T-cell (primary cell): Measurements from ENCODE around the gene KIF9. TPM values are rescaled to one million over a fixed set of nuclear protein-coding genes. Genes with fewer than 3 reads are reported as not detected.
"Not testable (repeated sequence)": the region's sequence is repeated elsewhere in the genome, so short reads cannot be mapped to it uniquely, and the experiment has no call there.

ENCODE experiments used
- ATAC-seq, 4 experiments: fragments of 200-7000 bp in 3 of 4; fragments of 150-1000 bp in 1 of 4; cut with Tn5 transposase; replicated peaks in 1 of 4; 1 replicate in 3 of 4; 2 replicates in 1 of 4; pipeline ENCODE4 v1.10.0; 2021; ENCODE audit warnings: moderate library complexity in 3 of 4, mild to moderate bottlenecking in 2 of 4, moderate number of reproducible peaks in 1 of 4
- CTCF ChIA-PET, 2 donors: fragments of 300-600 bp; sonication (Branson Sonifier 250); formaldehyde crosslinking; loops; one replicate each; lab custom pipeline; 2022; ENCODE audit warnings: antibody characterized with exemption in 2 of 2; lab: Charles Lee
- POLR2A ChIA-PET, 2 donors: fragments of 300-600 bp; sonication (Branson Sonifier 250); formaldehyde crosslinking; loops; one replicate each; lab custom pipeline; 2022; ENCODE audit warnings: antibody characterized with exemption in 2 of 2; lab: Charles Lee
- DNase-seq, 35 experiments: peaks; one replicate each; pipeline versions ENCODE4 v3.0.0 to v3.0.0-alpha.2; 2013 to 2023
- H3K27ac ChIP-seq: one replicate; pipeline ENCODE4 v1.5.1; 2013; ENCODE audit warnings: low read length
- H3K27me3 ChIP-seq, 2 experiments: replicated peaks in 1 of 2; 1 replicate in 1 of 2; 2 replicates in 1 of 2; pipeline versions ENCODE4 v1.6.1 to v1.7.0; 2013; ENCODE audit warnings: low read length in 1 of 2, mixed read lengths in 1 of 2; ENCODE audit not compliant: control insufficient read depth in 2 of 2, insufficient read depth in 2 of 2; ENCODE audit errors: extremely low read depth in 1 of 2
- H3K36me3 ChIP-seq, 2 donors: 1 replicate in 1 of 2; 2 replicates in 1 of 2; pipeline versions ENCODE4 v1.6.1 to v1.7.0; 2013; ENCODE audit warnings: low read length in 1 of 2; ENCODE audit not compliant: control insufficient read depth in 2 of 2, insufficient read depth in 1 of 2; ENCODE audit errors: extremely low read depth in 1 of 2
- H3K4me1 ChIP-seq, 2 experiments: 1 replicate in 1 of 2; 2 replicates in 1 of 2; pipeline versions ENCODE4 v1.6.1 to v1.7.0; 2013; ENCODE audit warnings: low read length in 2 of 2, mixed read lengths in 1 of 2; ENCODE audit not compliant: insufficient read depth in 2 of 2, control insufficient read depth in 1 of 2; ENCODE audit errors: extremely low read depth in 1 of 2
- H3K4me3 ChIP-seq, 2 donors: 1 replicate in 1 of 2; 2 replicates in 1 of 2; pipeline versions ENCODE4 v1.5.1 to v1.7.0; 2013; ENCODE audit warnings: mild to moderate bottlenecking in 2 of 2, low read length in 1 of 2, moderate library complexity in 1 of 2; ENCODE audit not compliant: control insufficient read depth in 1 of 2; ENCODE audit errors: extremely low read depth in 1 of 2
- H3K9me3 ChIP-seq: 2 replicates; pipeline ENCODE4 v1.7.0; 2013
- H3K27ac Mint-ChIP-seq, 2 donors: one replicate each; pipeline ENCODE4 v1.8.0; 2020 to 2021; ENCODE audit warnings: mild to moderate bottlenecking in 2 of 2, mixed read lengths in 2 of 2
- H3K27me3 Mint-ChIP-seq, 2 donors: one replicate each; pipeline ENCODE4 v1.8.0; 2021 to 2022; ENCODE audit warnings: mixed read lengths in 2 of 2
- H3K36me3 Mint-ChIP-seq: one replicate; pipeline ENCODE4 v1.8.0; 2021; ENCODE audit warnings: mixed read lengths
- H3K4me1 Mint-ChIP-seq, 3 donors: one replicate each; pipeline ENCODE4 v1.8.0; 2020 to 2022; ENCODE audit warnings: mixed read lengths in 3 of 3, mild to moderate bottlenecking in 1 of 3
- H3K4me3 Mint-ChIP-seq, 3 donors: one replicate each; pipeline ENCODE4 v1.8.0; 2020 to 2022; ENCODE audit warnings: mild to moderate bottlenecking in 3 of 3, mixed read lengths in 3 of 3, moderate library complexity in 3 of 3
- H3K9me3 Mint-ChIP-seq, 3 donors: one replicate each; pipeline ENCODE4 v1.8.0; 2020 to 2022; ENCODE audit warnings: mixed read lengths in 3 of 3
- WGBS: methylation state at CpG from one replicate; pipeline ENCODE4 v1.1.5; 2013; ENCODE audit warnings: missing lambda C conversion rate; ENCODE audit not compliant: insufficient coverage; 5-methylcytosine and 5-hydroxymethylcytosine counted together
- total RNA-seq, 35 experiments: library from RNA in 6 of 35; stranded (reverse) in 6 of 35; fragments of 120-200 nt in 1 of 35; gene quantifications; one replicate each; pipeline versions ENCODE4 v1.2.1 to v1.2.4 and lab custom pipeline; 2013 to 2026

KIF9 gene
- total RNA-seq, 5 donors from 2014 or later (not counting 1 experiment from before 2014, with no cell fraction given) = 2.6 to 15.2 (median 2.9) TPM

DNA sequence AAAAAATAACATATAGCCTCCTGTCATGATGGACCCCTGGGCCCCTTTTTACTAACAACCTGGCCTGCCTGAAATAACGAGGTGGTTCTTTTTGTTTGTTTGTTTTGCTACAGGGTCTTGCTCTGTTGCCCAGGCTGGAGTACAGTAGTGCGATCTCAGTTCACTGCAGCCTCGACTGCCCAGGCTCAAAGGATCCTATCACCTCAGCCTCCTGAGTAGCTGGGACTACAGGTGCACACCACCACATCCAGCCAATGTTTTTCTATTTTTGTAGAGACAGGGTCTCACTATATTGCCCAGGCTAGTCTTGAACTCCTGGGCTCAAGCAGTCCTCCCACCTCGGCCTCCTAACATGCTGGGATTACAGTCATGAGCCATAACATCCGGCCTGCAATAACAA, 76.6 kb downstream of the KIF9 start:
- not testable (repeated sequence) for H3K36me3 ChIP-seq
- CTCF ChIA-PET = interaction anchor here in 1 of 2 donors (0.6 kb wide), 1 partner anchor 69 kb away, joined by 6 read pairs; no protein-coding TSS in a partner anchor

GRCh38 chr3:47204875-47205274, 77.7 kb downstream of the KIF9 start:
- H3K4me3 ChIP-seq = no peak overlapping the region
- ATAC-seq (no peak), DNase-seq (no peak)
- H3K27ac ChIP-seq = no peak overlapping the region
- H3K4me1 Mint-ChIP-seq = no peaks in the 10 kb centered on the region
- ChIA-PET CTCF (no interaction called here), POLR2A (no interaction called here)
- H3K4me1 ChIP-seq = no peaks in the 10 kb centered on the region
- H3K4me3 Mint-ChIP-seq = no peak overlapping the region
- no peaks in the 10 kb centered on the region for H3K9me3 Mint-ChIP-seq
- no peaks in the 10 kb centered on the region for H3K27me3 Mint-ChIP-seq
- no peaks in the 10 kb centered on the region for H3K9me3 ChIP-seq
- no peaks in the 10 kb centered on the region for H3K36me3 Mint-ChIP-seq
- H3K36me3 ChIP-seq = no peaks in the 10 kb centered on the region
- no peak overlapping the region for H3K27ac Mint-ChIP-seq
- no peaks in the 10 kb centered on the region for H3K27me3 ChIP-seq

More for the DNA sequence above, 76.6 kb downstream of the KIF9 start:
- H3K36me3 Mint-ChIP-seq, H3K4me1 ChIP-seq, DNase-seq, H3K4me1 Mint-ChIP-seq, H3K4me3 ChIP-seq, H3K27me3 Mint-ChIP-seq, H3K27ac Mint-ChIP-seq, H3K4me3 Mint-ChIP-seq, POLR2A ChIA-PET, H3K9me3 Mint-ChIP-seq, H3K9me3 ChIP-seq, H3K27ac ChIP-seq, H3K27me3 ChIP-seq, ATAC-seq: not testable (repeated sequence)
- WGBS = 96% methylated on average over 4 of the region's 5 CpGs

- no CpG with 5 or more reads among the region's 3 CpGs for WGBS
- Histone ChIP-seq H3K4me1 (no peaks in the 10 kb centered on the region), H3K4me3 (no peak overlapping the region), H3K27me3 (no peaks in the 10 kb centered on the region), H3K27ac (no peak overlapping the region), H3K36me3 (no peaks in the 10 kb centered on the region), H3K9me3 (no peaks in the 10 kb centered on the region)
- Mint-ChIP-seq H3K4me3 (no peak overlapping the region), H3K27me3 (no peaks in the 10 kb centered on the region), H3K4me1 (no peaks in the 10 kb centered on the region), H3K36me3 (no peaks in the 10 kb centered on the region), H3K27ac (no peak overlapping the region), H3K9me3 (no peaks in the 10 kb centered on the region)
- CTCF ChIA-PET = no interaction called here
- DNase-seq = no peak
- ATAC-seq = no peak
- POLR2A ChIA-PET = interaction anchor here (0.6 kb wide), 2 partner anchors 23 to 109 kb away, joined by 3 to 6 read pairs; no protein-coding TSS in a partner anchor
Measured at GRCh38 chr3:47202542-47202941, 80.1 kb downstream of the KIF9 start.

DNA sequence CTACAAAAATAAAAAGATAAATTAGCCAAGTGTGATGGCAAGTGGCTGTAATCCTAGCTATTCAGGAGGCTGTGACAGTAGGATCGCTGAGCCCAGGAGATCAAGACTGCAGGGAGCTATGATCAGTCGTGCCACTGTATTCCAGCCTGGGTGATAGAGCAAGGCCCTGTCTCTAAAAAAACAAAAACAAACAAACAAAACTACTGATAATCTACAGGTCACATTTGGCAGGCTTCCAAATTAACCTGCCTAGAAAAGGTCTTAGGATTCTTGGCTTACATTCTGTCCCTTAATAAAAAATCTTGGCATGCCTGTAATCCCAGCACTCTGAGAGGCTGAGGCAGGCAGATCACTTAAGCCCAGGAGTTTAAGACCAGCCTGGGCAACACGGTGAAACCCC, 85.3 kb downstream of the KIF9 start:
- WGBS = 100% methylated on average over 1 of the region's 3 CpGs
- no peak for DNase-seq
- no peaks in the 10 kb centered on the region for H3K36me3 ChIP-seq
- no peaks in the 10 kb centered on the region for H3K4me1 ChIP-seq
- ChIA-PET POLR2A (no interaction called here), CTCF (no interaction called here)
- H3K27ac ChIP-seq = no peak overlapping the region
- Mint-ChIP-seq H3K9me3 (peaks cover 0 to 8% (median 4%) of the 10 kb centered on the region in 3 donors), H3K27me3 (no peaks in the 10 kb centered on the region), H3K4me1 (no peaks in the 10 kb centered on the region), H3K36me3 (peaks cover 11% of the 10 kb centered on the region), H3K27ac (no peak overlapping the region), H3K4me3 (no peak overlapping the region)
- no peak overlapping the region for H3K4me3 ChIP-seq
- no peaks in the 10 kb centered on the region for H3K9me3 ChIP-seq
- H3K27me3 ChIP-seq = no peaks in the 10 kb centered on the region
- no peak for ATAC-seq

DNA sequence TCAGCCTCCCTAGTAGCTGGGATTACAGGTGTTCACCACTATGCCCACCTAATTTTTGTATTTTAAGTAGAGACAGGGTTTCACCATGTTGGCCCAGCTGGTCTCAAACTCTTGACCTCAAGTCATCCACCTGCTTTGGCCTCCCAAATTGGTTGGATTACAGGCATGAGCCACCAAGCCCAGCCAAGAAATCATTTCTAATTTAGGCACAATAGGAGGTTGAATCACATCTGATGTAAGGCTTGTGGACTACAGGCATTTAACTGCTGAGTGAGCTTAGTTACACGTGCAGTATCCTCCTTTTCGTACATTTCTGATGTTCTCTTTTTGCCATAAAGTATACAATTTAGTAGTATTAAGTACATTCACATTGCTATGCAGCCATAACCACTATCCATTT, 87.6 kb downstream of the KIF9 start:
- no peaks in the 10 kb centered on the region for H3K4me1 Mint-ChIP-seq
- H3K27ac Mint-ChIP-seq = no peak overlapping the region
- H3K27me3 Mint-ChIP-seq = no peaks in the 10 kb centered on the region
- Histone ChIP-seq H3K9me3 (no peaks in the 10 kb centered on the region), H3K4me1 (no peaks in the 10 kb centered on the region), H3K27ac (no peak overlapping the region), H3K36me3 (no peaks in the 10 kb centered on the region), H3K4me3 (no peak overlapping the region), H3K27me3 (no peaks in the 10 kb centered on the region)
- DNase-seq = no peak
- peaks cover 0 to 8% (median 4%) of the 10 kb centered on the region in 3 donors for H3K9me3 Mint-ChIP-seq
- peaks cover 11% of the 10 kb centered on the region for H3K36me3 Mint-ChIP-seq
- WGBS = 100% methylated on average over 1 of the region's 2 CpGs
- POLR2A ChIA-PET = no interaction called here
- no peak overlapping the region for H3K4me3 Mint-ChIP-seq
- CTCF ChIA-PET = no interaction called here
- no peak for ATAC-seq

DNA sequence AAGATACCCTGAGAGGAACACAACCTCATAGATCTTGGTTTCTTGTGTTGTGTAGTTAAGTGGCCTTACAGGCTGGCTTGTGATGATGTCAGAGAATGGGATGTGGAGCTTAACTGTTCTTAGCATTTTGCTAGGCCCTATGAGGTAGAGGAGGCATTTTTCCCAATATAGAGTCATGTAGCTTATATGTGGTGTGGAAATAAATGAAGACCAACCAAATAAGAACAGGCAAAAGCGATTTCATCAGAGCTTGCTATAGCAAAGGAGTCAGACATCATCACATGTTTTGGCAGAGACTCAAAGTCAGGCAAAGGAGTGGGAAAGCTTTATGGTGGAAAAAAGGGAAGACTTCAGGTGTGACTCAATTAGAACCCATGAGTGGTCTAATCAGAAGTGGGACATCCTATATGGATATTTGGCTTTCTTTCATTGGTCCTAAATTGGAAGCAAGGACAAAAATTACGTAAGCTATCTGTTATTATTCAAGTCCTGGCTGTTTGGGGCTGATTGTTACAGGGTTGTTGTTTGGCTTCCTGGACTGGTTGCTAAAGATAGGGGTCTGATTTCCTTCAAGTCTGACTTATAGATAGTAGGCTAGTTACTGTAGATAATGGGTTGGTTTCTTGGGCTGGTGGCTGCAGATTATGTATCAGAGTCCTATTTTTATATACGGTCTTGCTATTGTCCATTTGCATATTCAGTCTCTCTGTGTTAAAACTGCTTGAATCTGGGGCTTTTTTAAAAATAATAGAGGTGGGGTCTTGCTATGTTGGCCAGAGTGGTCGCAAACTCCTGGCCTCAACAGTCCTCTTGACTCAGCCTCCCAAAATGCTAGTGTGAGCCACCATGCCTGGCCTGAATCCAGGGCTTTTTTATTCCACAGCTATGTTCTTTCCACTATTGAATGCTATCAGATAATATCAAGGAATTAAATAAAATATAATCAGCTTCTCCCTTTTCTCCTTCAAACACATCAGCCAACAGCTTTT, 88.4 kb downstream of the KIF9 start:
- Mint-ChIP-seq H3K9me3 (peaks cover 0 to 8% (median 4%) of the 10 kb centered on the region in 3 donors), H3K4me1 (no peaks in the 10 kb centered on the region), H3K27ac (no peak overlapping the region), H3K27me3 (no peaks in the 10 kb centered on the region), H3K4me3 (no peak overlapping the region), H3K36me3 (peaks cover 11% of the 10 kb centered on the region)
- Histone ChIP-seq H3K27me3 (no peaks in the 10 kb centered on the region), H3K27ac (no peak overlapping the region), H3K9me3 (no peaks in the 10 kb centered on the region), H3K4me1 (no peaks in the 10 kb centered on the region), H3K36me3 (no peaks in the 10 kb centered on the region), H3K4me3 (no peak overlapping the region)
- POLR2A ChIA-PET = no interaction called here
- ATAC-seq (no peak), DNase-seq (no peak)
- 100% methylated on average over 1 of the region's 4 CpGs for WGBS
- CTCF ChIA-PET = no interaction called here
